ENCODE data around the gene PRICKLE4.

DNA sequence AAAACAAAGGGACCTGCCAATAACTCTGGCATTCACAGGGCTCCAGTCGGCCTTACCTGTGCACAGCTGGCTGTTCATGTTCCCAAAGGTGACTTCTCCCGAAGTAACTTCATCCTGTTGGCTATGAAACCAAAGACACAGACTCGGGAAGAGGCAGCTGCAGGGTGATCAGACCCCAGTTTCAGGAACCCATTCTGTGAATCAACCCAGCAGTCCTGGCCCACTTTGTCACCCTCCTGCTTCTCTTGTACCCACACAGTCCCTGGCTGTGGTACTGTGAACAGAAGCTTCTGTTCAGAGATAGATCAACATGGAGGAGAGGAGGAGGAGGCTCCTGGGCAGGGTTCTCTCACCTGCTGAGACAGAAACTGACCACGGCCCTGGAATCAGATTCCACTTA lies 24.7 kb upstream of the PRICKLE4 start:
- TF ChIP-seq CTCF (IDR thresholded peaks at IDR 0.05) (no peak), POLR2A (IDR thresholded peaks at IDR 0.05) (no peak)
